GM13977 (cell line): ENCODE measurements around the gene ARHGEF39.

Experiments used
- DNase-seq: peaks from one replicate; pipeline ENCODE4 v3.0.0; 2012; ENCODE audit warnings: low spot score
- CTCF ChIP-seq: IDR thresholded peaks from 2 replicates; pipeline ENCODE4 v1.5.1; 2012; ENCODE audit warnings: mild to moderate bottlenecking, control low read depth; ENCODE audit not compliant: insufficient read depth; ENCODE audit errors: extremely low read depth, missing control alignments
- in situ Hi-C: fragments of 300-500 bp; cut with MboI; formaldehyde crosslinking; loops from one replicate; pipeline ENCODE4 v1.12.0; 2022; ENCODE audit warnings: low sequenced_read_pairs, low pct_unique_long_range_greater_than_20kb, mixed read lengths, inconsistent platforms; ENCODE audit not compliant: unreplicated experiment

Gene ARHGEF39

GRCh38 chr9:35611230-35611797 lies 53.7 kb downstream of the ARHGEF39 start:
- in situ Hi-C loops: no loop called here
- TF ChIP-seq CTCF: peak; percentile 71
- DNase-seq: peak; percentile 74

GRCh38 chr9:35609820-35610163 lies 55.2 kb downstream of the ARHGEF39 start:
- in situ Hi-C loops: no loop called here
- DNase-seq: no peak

More at GRCh38 chr9:35609820-35610163, 55.2 kb downstream of the ARHGEF39 start:
- no peak for TF ChIP-seq CTCF
